NCI-H1105 (cell line): Measurements from ENCODE around the gene GRIK5.

Experiments
- DNase-seq: peaks from one replicate; lab custom pipeline; 2025; lab: John Stamatoyannopoulos, UW

The GRIK5 gene

GRCh38 chr19:41956621-41957020 lies 113.4 kb downstream of the GRIK5 start:
- no peak for DNase-seq

- DNase-seq, result no peak
Observed at GRCh38 chr19:41955521-41955920, 114.5 kb downstream of the GRIK5 start.

- DNase-seq, result peak; percentile 62
Observed at GRCh38 chr19:41951686-41952172, 118.3 kb downstream of the GRIK5 start.
